NCI-H187 (cell line): Measurements from ENCODE around the gene HOOK1.
A peak's percentile ranks its signal among the peaks of the same experiment; 100 is the strongest.

ENCODE experiments used
- DNase-seq, 2 experiments: peaks; one replicate each; lab custom pipeline; 2025; lab: John Stamatoyannopoulos, UW

HOOK1 gene

DNA sequence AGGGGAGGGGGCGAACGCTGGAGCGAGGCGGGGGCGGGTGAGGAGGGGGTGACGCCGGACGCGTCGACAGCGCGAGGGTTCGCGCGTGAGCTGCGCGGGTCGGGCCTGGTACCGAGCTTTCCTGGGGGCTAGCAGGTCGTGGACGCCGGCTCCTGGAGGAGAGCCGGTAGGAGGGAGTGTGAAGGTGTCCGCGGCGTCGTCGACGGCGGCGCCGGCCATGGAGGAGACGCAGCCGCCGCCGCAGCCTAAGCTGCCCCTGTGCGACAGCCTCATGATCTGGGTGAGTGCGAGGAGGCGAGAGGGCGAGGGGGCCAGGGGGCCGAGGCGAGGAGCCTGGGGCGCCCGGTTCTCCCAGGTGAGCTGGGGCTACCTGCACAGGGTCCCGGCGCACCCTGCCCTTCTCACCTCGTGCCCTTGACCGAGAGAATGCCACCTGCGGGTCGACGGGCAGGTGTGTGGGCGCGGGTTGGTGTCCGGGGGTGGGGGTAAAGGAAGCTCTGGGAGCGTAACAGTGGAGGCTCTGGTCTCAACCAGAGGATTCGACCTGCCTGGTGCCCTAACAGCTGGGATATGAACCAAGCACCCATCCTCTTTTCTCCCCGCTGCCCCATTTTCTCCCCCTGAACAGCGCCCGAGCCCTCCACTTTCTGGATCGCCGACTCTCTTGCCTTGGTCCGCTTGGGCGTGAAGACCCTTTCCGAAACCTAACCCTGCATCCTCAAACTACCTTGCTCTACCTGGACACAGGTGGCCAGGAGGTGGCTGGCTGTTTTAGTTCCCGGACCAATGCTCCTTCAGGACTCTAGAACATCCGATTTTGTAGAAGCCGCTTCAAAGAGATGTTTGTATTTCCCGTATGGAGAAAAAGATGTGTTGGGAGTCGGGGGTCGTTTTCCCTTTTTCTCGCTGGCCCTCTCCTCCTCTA, at the start of gene HOOK1:
Gene HOOK1 (plus strand): TSS at position 49 of the 925 bp plus-strand sequence. CDS start 169 bp downstream, at position 218.
- DNase-seq = peak in 1 of 2 experiments; percentile 25

DNA sequence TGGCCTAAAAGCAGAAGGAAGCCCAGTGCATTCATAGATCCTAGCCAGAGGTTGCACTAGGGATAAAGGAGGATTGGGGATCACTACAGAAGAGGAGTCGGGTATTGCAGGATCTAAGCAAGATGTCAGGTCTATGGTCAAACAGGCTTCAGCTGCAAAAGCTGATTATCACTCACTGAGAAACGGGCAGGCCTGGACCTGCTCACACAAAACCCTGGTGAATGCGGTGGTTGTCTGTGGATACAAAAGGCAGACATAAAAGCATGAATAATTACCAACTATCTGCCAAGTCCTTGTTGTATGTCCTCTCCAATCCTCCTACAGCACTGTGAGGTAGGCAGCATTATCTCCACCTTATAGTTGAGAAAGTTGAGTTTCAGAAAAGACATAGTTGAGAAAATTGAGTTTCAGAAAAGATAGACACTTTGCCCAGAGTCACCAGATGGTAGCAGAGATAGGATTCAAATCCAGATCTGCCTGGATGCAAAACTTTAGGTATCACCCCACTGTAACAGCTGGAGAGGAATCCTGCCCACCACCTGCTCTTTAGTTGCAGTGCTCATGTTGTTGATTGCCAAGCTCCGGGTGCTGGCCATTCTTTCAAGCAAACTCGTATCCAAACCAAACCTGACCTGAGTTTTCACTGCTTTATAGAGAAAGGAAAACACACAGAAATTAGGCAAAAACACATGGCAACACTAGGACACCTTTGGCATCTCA, 49.6 kb upstream of the HOOK1 start:
- peak; percentile 6 to 26 for DNase-seq

DNA sequence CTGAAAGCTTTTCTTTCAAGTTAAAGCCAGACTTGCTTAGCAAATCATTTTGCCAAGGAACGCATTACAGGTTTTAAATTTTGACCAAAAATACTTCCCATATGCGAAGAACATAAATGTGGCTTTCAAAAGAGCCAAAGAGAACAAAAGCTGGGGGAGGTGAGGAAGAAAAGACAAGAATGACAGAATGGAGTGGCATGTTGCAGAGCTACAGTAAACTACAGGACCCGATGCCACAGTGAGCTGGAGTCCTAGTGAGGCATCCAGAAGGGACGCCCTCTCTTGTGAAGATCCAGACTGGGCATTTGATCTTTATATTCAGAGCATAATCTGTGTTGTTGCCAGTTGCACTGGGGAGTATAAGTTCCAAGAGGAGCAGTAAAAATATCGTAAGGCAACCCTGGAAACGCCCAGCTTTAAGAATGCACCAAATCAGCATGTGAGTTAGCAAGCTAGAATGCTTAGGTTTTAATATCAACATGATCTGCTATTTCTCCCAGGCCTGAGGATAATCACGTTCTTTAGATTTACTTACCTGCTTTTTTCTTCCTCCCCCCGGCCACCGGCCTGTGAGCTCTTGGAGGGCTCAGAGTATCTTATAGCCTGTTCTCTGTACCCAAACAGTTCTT, 48.4 kb upstream of the HOOK1 start:
- DNase-seq = no peak

DNA sequence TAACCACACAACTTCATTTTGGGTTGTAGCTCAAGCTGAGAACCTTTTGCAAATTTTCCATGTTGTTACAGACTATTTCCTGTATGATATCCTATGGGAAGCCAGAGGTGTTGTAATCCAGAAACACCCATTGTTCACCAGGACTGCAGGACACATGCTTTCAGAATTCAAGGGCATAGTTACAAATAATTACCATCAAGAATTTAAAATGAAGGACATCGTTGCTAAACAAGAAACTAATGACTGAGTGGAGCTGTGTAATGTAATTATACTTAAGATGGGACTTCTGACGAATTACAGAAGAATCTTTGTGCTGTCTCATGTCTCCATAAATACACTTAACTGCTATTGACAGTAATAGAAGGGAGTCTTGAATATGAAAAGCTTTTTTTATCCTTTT, 47.6 kb upstream of the HOOK1 start:
- DNase-seq = no peak

DNA sequence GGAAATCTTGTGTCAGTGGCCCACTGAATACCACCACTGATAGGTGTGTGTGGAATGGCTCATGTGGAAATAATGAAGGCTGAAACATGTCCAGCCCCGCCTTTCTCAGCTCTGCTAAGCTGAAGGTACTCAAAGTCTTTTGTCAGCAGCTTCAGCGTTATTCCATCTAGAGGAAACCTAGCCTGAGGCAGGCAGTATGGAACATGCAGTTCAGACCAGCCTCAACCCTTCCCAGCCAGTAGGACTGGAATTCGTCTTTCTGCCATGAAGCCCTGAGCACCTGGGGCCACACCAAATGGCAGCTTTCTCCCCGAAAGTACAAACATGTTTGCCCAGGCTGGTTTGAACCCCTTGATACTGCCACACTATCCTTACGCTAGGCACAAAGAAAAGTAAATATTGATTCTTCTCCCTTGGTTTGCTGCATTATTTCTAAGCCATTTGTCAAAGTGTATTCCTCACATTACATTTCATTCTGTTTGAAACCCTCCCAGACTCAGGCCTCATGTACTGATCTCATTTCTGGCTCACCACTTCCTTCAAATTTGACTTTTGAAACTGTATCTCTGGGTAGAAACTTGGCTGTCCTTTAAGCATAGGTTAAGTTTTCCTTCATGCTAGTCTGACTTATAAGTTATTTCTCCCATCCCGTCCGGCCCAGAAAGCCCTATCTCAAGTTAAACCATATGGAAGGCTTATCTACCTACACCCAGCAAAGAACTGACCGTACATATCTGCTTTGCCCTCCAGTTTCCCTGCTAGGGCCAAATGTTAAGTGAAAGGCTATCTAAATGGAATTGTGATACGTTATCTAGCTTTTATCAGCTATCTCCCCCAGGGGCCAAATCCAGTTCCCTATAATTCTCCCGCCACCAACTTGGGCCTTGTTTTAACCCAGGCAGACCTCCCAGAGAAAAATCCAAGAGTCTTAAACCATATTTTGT, 45.7 kb upstream of the HOOK1 start:
- no peak for DNase-seq

DNA sequence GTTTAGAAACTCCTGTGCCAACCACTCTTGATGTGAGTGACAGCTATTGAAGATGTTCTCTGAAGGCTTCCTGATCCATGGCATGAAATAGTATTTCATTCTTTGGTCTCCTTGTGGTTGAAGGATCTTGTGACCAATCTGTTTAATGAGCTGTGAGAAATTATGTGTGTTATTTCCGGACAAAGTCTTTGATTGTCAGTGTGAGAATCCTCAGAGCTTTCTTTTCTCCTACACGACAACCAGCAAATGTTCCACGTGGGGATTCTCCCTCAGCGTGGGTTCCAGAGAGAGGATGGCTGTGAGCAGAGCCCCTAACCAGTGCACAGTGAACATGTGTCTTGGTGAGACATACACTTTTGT, 45.0 kb upstream of the HOOK1 start:
- DNase-seq = no peak

DNA sequence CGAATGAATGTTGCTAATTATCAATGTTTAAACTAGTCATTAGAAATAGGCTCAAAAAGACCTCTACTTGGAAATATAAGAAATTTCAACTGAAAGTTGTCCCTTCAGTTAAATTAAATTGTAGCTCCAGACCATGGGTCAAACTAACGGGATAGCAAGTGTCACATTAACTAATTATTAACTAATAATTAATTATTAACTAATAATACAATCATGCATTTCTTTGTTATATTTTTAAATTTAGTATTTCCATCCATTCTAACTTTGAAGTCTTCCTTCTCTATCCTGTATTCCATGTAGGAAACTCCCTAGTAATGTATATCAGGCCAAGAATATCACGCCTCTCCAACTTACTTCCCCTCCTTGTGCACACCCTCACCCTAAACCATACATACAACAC, 43.4 kb upstream of the HOOK1 start:
- DNase-seq = no peak

DNA sequence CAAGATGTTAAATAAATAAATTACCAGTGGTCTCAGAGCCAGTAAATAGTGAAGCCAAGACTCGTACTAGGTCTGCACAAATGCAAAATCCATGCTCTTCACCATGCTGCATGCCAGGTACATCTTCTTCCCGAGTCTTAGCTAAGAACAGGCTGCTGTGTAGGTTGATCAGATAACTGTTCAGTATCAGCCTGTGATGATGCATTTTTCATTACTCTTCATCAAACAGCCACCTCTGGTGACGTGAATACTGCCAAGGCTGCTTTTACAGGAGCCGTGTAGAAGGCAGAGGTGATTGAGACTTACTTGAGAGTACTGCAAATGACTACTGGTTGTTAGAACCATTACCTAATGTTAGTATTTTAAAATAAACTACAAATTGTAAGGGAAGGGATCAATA, 39.3 kb upstream of the HOOK1 start:
- no peak for DNase-seq

DNA sequence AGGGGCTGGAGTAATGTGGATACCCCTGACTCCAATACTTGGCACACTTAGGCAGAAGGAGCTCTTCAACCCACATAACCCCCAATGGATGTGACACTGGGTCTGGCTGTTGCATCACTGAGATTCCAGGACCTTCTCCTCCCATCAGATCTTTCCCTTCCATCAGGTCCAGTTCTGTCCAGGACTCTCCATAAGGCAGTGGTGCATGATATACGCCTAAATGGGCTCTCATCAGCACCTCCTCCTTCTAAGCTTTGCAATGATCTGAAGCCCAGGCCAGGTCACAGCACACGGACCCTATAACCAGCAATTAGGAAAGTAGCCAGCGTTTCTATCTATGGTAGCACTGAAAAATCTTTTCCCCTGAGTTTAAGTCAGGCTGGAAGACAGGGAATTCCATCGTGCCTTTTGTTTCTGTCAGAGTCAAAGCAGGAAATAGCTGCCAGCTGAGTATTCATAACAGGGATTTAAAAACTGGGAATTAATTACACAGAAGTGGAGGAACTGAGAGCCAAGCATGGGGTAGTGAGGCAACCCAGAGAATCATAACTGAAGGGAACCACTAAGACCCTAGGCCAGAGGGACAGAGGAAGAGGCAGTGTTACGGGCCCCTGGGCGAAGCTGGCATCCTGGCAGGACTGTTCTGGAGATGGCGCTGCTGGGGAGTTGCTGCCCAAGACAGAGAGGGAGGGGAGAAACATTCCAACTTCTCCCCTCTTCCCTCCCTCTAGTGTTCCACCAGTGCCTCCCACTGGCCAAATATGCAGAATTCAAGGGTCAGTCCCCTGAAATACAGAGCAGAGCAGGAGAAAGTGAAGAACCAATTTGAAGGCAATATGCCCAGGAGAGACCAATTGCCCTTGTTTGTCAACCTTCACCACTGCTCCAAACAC, 37.5 kb upstream of the HOOK1 start:
- DNase-seq = no peak

DNA sequence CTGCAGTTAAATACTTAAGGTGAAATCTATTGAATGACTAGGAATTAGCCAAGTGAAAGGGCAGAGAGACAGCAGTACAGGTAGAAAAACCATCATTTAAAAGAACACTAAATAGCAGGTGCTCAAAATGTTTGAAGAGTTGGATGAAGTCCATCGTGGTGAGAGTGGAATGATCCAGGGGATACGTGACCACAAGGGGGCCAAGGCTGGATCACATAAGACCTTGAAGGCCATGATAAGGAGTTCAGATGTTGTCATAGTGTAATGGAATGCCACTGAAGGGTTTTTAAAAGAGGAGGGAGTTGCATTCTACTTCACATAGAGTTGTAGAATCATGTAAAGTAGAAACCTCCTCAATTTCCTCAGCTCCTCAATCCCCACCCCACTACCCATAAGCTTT, 34.8 kb upstream of the HOOK1 start:
- DNase-seq = no peak

DNA sequence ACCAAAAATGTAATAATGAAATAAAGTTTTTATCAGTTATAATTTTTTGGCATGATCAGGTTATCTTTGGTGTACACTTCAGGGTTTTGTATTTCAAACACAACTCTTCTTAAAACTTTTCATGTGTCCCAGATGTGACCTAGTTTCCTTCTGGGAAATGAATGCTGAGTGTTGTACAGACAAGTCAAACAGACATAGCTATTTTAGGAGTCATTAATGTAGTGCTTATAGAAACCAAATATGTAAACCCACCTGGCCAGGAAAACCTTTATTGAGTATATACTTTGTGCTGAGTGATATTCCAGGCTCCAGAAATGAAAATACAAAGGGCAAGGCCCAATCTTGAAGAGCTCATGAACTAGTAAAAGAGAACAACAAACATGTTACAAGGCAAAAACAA, 25.9 kb upstream of the HOOK1 start:
- no peak for DNase-seq

DNA sequence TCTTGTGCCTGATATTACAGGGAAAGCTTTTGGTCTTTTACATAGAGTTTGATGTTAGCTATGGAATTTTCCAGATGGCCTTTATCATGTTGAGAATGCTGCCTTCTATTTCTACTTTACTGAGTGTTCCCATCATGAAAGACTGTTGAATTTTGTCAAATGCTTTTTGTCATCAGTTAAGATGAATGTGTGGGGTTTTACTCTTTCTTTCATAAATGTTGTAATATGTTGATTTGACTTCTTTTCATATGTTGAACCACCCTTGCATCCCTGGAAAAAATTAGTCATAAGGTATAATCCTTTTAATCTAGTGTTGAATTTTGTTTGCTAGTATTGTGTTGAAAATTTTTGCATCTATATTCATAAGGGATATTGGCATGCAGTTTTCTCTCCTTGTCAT, 16.1 kb upstream of the HOOK1 start:
- DNase-seq = no peak

DNA sequence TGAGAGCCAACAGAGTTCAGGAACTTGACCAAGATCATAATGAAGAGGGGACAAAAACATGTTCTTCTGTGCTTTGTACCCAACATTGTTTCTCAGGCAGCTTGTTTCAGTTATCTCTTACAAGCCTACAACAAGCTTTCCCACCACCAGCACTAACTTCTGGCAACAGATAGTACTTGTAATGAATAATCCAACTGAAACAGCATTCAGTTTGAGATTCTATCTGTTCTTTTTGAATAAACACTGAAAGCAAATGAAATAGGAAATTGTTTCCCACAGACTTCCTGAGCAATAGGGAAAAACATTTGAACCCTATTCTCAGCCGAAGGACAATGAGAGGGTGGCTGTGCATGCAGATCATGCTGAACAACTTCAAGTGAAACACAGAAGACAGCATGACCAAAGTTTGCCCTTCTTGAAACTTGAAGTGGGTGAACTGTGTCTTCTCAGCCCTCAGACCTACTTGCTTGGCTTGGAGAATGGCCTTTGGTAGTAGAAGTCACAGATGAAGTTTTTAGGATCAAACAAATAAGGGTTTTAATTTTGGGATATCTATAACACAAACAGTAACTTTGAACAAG, 11.2 kb upstream of the HOOK1 start:
- DNase-seq = no peak

DNA sequence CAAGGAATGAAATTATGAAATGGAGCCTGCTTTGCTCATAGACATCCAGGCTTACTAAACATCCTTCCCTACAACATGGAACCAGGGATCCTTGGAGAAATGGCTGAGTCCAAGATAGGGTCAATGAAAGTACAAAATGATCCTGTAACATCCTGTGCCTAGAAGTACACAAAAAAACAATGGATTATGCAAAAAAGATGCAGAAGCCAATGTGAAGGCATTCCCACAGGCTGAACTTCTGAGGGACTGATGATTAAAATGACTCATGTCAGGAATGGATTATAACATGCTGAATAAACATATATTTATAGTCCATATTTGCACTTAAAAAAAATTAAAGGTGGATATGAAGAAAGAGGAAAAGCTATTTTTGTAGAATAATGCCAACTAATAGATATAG, 10.4 kb upstream of the HOOK1 start:
- no peak for DNase-seq

DNA sequence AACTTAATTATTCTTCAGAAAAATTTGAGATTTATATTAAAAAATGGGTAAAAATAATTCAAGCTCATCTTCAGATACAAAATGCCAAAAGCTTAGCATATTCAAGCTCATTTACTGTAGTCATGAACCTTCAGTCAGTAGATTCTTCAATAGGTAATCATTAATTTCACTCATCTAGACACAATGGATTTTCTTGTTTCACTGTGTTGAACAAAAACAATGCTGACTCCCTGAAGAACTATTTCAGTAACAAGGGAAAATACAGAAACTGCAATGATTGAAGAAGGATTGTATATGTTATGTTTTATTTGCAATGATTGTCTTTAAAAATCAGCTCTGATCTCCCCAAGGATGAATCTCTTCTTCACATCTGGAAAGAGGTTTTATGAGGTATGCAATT, 9.2 kb upstream of the HOOK1 start:
- DNase-seq = no peak

DNA sequence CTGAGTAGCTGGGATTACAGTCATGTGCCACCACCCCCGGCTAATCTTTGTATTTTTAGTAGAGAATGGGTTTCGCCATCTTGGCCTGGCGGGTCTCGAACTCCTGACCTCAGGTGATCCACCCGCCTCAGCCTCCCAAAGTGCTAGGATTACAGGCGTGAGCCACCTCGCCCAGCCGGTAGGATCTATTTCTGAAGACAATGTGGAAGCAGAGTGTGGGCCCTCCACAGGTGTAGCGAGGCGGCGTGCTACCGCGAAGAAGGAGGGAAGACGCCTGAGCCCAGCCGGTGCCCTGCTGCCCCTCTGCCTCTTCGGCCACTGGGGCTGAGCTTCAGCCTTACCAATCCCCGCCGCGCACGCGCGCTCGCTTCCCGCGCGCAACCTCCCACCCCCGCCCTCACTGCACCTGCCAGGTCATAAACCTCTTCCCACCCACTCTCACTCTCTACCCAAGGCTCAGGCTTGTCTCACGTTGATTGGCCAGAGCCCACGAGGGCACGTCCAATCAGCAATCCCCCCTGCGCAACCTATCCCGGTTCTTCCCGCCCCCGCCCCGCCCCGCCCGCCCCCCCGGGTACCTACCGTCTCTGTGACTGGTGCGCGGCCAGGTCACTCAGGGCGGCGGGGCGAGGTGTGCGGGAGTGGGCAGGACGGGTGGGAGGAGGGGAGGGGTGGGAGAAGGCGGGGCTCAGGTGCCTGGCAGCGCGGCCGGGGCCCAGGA, 409 bp upstream of the HOOK1 start:
- DNase-seq = peak; percentile 90 to 99

DNA sequence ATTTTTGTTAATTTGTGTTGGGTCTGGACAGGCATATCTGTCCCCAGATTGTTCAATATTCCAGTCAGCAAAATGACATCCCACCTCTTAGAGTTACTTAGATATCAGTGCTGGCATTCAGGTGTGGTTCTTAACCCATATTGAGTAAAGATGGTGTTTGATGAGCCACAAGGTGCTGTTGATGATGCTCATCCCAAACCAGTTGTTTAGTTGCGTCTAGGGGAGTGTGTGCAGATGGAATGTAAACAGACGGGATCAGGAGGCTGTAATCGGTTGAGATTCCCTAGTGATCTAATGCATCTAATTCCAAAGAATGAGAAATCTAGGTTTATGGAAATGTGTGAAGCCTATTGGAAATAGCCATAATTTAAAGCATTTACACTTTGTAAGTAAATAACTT, 1.1 kb downstream of the HOOK1 start:
- no peak for DNase-seq

DNA sequence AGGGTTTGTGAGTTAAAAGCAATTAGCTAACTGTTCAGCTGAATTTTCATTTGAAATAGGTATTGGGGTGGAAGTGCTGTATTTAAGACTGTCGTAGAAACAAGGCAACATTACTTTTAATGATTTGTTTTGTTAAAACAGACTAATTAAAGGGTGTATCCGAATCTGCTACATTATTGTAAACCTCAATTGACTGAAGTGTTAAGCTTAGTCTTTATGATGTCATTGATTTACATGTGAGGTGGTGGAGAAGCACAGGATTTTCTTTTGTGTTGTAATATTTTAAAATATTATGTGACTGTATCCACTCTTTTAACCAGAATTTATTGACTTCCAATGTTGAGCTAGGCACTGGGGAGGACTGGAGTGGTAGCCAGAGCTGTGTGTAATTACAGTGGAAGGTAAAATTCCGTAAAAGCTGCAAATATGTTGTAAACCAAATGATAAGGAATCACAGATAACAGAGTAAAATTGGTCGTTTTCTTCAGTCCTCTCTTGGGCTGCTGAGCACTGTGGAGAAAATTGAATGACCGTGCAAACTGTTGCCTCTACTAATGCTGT, 1.6 kb downstream of the HOOK1 start:
- no peak for DNase-seq
